ENCODE results near the gene CLASP1.
"Not testable (repeated sequence)": the region's sequence is repeated elsewhere in the genome, so short reads cannot be mapped to it uniquely, and the experiment has no call there.

DNA sequence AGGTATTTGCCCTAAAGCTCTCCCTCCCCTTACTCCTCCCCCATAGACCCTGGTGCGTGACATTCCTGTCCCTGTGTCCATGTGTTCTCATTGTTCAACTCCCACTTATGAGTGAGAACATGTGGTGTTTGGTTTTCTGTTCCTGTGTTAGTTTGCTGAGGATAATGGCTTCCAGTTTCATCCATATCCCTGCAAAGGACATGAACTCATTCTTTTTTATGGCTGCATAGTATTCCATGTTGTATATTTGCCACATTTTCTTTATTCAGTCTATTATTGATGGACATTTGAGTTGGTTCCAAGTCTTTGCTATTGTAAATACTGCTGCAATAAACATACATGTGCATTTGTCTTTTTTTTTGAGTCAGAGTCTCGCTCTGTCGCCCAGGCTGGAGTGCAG, 41.3 kb upstream of the CLASP1 start:
- not testable (repeated sequence) for TF ChIP-seq EZH2phosphoT487 (IDR thresholded peaks at IDR 0.05; ENCODE audit: borderline replicate concordance, low read depth, low read length); CTCF (conservative IDR thresholded peaks at IDR 0.05; ENCODE audit: low read length)
